SHP77 treated with DMSO at 0.1 percent for 48 hours (cell line): ENCODE data around the gene PHOX2B.
A peak's percentile ranks its signal among the peaks of the same experiment; 100 is the strongest.
"Not testable (repeated sequence)": the region's sequence is repeated elsewhere in the genome, so short reads cannot be mapped to it uniquely, and the experiment has no call there.

Experiments
- DNase-seq: peaks from one replicate; lab custom pipeline; 2025; lab: John Stamatoyannopoulos, UW

The PHOX2B gene

GRCh38 chr4:41711654-41712053, 36.9 kb downstream of the PHOX2B start:
- DNase-seq, result not testable (repeated sequence)

DNA sequence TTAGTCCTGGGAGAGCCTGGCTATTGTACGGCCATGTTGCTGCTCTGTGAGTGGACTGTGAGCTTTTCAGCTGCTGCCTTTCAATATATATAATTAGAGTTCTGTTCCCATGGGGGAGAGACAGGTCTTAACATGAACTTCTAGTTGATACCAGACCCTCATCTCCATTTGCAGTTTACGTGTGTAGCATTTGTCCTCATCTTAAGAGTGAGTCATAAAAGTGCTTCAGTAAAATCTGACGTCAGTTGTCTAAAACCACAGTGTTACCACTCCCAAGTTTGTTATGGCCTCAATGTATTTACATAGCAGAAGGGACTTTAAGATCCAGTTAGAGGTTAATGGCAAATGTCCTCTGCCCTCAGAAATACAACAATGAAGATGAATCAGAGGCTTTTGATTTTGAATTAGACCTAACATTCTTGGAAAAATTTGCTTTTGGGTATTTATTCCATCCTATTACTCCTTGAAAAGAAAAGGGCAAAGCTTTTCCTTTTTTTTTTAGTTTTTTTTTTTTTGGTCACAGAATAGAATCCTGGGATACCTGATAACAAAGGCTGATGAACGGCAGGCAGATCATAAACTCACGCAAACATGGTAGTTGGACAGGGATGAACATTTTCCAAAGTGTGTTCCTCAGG, 38.6 kb downstream of the PHOX2B start:
- peak; percentile 24 for DNase-seq

GRCh38 chr4:41703785-41704184, 44.7 kb downstream of the PHOX2B start:
- no peak for DNase-seq

- no peak for DNase-seq
Measured at GRCh38 chr4:41702770-41703169, 45.8 kb downstream of the PHOX2B start.

- no peak for DNase-seq
Measured at GRCh38 chr4:41701983-41702382, 46.5 kb downstream of the PHOX2B start.

DNA sequence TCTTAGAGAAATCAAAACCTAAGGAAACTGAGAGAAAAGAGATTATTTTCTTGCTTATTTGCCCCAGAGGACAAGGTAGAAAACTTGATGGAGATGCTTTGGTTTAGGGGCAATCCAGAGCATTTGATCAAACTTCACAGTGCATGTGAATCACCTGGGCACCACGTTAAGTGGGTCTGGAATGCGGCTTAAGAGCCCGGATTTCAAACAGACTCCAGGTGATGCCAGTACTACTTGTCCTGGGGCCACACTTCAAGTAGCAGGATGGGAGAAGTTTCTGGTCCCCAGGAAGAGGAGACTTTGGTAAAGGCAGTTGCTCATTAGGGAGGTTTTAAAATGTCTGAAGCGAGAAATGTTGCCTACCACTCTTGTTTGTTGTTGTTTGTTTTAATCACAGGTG, 51.8 kb downstream of the PHOX2B start:
- DNase-seq, result no peak

- DNase-seq, result no peak
Measured at GRCh38 chr4:41696131-41696530, 52.4 kb downstream of the PHOX2B start.
